ENCODE measurements around the gene CCDC170.
A peak's percentile ranks its signal among the peaks of the same experiment; 100 is the strongest.

CCDC170 gene

GRCh38 chr6:151624481-151624880 is 130.7 kb downstream of the CCDC170 start:
- no peak for DNase-seq

- no peak for DNase-seq
Measured at GRCh38 chr6:151624900-151625536, 131.2 kb downstream of the CCDC170 start.

DNA sequence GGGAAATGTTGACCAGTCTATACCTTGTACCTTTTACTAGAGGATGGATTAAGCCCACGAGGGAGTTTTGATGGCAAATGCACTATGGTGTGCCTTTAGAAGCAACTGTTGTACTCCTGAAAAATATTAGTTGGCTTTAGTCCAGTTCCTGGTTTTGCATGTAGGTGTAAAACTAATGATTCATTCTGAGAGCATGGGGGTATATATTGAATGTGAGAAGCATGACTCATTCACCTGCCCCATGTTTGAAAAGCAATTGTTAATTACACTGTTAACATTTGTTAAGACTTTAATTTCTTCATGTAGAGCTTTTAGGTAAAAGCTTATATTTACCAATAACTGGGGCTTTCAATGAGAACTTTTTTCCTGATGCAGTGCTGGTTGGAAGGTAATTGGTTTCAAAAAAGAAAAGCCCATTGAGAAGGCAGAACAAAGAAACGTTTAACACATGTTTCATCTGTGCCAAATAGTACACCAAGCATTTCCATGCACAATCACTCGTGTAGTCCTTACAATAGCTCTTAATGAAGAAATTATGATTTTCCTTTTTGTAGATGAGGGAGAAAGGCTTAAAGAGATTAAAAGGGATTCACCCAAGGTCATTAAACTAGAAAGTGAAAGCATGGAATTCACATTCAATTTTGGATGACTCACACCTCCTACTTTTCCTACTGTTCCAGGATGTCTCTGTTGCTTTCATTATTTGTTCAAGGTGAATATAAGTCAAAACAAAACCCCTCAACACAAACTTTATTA is 134.1 kb downstream of the CCDC170 start:
- DNase-seq = peak; percentile 4

GRCh38 chr6:151629791-151630190 is 136.0 kb downstream of the CCDC170 start:
- no peak for DNase-seq

GRCh38 chr6:151630387-151630786 is 136.6 kb downstream of the CCDC170 start:
- no peak for DNase-seq

GRCh38 chr6:151630991-151631655 is 137.3 kb downstream of the CCDC170 start:
- DNase-seq = no peak

GRCh38 chr6:151632415-151632987 is 138.7 kb downstream of the CCDC170 start:
- DNase-seq = no peak

- no peak for DNase-seq
Measured at GRCh38 chr6:151633526-151634335, 139.9 kb downstream of the CCDC170 start.

- DNase-seq = no peak
Measured at GRCh38 chr6:151634336-151634720, 140.5 kb downstream of the CCDC170 start.

DNA sequence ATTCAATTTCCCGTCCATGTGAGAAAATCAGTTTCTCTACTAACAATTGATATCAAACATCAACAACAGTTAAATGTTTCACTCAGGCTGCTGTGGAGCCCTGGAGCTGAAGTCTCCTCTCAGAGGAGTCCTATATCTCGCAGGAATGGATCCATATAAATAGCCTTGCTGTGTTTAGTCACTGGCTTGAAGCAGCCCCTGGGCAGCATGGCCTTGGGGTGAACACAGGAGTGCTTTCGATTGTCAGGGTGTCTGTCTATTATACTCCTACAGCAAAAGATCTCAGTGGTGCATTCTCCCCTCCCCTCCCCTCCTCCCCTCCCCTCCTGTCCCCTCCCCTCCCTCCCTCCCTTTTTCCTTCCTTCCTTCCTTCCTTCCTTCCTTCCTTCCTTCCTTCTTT is 141.9 kb downstream of the CCDC170 start:
- no peak for DNase-seq

GRCh38 chr6:151637814-151638213 is 144.0 kb downstream of the CCDC170 start:
- no peak for DNase-seq

DNA sequence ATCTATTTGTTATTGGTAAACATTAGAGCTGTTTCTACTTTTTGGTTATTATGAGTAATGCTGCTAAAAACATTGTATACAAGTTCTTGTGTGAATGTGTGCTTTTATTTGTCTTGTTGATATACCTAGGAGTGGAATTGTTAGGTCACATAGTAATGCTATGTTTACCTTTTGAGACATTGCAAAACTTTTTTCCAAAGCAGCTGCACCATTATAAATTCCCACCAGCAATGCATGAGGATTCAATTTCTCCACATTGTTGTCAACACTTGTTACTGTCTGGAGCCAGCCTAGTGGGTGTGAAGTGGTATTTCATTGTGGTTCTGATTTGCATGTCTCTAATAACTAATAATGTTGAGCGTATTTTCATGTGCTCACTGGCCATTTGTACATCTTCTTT is 145.9 kb downstream of the CCDC170 start:
- DNase-seq = no peak

DNA sequence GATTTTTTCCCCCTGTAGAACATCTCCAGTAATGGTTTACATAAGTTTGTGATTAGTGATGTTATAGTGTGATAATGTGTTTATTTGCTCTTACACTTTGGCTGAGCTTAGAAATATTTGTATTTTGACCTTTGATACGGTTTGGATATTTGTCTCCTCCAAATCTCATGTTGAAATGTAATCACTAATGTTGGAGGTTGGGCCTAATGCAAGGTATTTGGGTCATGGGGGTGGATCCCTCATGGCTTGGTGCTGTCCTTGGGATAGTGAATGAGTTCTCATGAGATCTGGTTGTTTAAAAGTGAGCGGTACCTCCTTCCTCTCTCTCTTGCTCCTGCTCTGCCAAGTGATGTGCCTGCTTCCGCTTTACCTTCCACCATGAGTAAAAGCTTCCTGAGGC is 147.2 kb downstream of the CCDC170 start:
- DNase-seq = no peak

GRCh38 chr6:151647976-151648639 is 154.3 kb downstream of the CCDC170 start:
- DNase-seq = no peak

DNA sequence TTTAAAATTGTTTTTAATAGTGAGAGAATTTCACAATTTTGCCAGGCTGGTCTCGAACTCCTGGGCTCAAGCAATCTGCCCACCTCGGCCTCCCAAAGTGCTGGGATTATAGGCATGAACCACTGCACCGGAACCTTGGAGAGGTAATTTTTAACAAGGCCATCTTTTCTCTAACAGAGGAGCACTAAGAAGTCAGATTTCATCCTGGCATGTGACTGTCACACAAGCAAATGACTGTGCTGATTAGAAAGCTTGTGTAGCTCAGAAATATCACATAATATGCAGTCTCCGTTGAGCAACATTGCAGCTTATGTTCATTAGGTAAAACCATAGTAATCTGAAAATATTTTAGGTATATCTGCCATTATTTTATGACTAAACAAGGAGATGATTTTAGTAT is 156.0 kb downstream of the CCDC170 start:
- no peak for DNase-seq

- no peak for DNase-seq
Measured at GRCh38 chr6:151651639-151652038, 157.8 kb downstream of the CCDC170 start.

- no peak for DNase-seq
Measured at GRCh38 chr6:151652325-151652724, 158.5 kb downstream of the CCDC170 start.

- no peak for DNase-seq
Measured at GRCh38 chr6:151655099-151655498, 161.3 kb downstream of the CCDC170 start.

DNA sequence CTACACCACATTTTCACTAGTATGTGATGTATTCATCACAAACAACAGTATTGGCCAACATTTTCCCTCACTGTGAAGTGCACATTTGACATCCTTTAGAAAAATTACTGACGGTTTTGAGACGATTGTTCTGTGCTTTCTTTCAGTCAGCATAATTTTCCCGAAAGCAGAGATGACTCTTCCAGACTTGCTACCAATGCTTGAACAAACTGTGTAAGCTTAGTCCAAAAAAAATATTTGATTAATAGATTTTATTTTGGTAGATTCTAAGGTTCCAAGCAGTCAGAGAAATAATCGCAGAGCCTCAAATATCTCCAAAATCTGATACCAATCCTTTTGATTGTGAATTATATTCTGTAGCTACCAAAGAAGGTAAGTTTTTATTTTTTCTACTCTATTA is 162.6 kb downstream of the CCDC170 start:
- no peak for DNase-seq

DNA sequence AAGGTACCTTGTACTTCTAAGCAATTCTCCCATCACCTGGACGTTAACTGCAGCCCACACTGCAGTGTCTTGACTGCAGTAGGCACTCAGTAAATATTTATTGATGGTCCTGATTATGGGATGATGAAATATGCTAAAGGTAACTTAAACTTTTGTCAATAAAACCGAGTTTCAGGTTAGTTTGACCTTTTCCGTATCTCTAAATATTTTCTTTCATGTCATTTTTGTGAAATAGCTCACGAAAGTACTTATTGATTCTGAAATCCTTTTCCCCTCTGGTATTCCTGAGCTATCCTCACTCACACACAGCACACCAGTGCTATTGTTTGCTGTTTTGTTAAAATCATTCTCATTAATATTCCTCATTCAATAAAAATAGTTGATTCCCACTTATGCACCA is 164.3 kb downstream of the CCDC170 start:
- DNase-seq = no peak

- no peak for DNase-seq
Measured at GRCh38 chr6:151659212-151659611, 165.4 kb downstream of the CCDC170 start.

DNA sequence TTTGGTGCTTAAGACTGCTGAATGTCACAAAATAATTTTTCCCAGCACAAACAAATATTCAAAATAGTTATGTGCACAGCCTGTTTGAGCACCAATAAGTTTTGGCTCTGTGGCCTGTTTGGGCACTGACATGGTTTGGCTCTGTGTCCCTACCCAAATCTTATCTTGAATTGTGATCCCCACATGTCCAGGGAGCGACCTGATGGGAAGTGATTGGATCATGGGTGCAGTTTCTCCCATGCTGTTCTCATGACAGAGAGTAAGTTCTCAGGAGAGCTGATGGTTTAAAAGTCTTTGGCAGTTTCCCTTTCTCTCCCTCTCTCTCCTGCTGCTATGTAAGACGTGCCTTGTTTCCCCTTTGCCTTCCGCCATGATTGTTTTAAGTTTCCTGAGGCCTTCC is 167.7 kb downstream of the CCDC170 start:
- no peak for DNase-seq

All from DMS153 (cell line).